HFFc6 (cell line): ENCODE measurements around the gene TBX15. TPM values are rescaled to one million over a fixed set of nuclear protein-coding genes. Genes with fewer than 3 reads are reported as not detected.

Source experiments
- DNase-seq: peaks from one replicate; pipeline ENCODE4 v3.0.0-alpha.2; 2018
- H3K27ac Mint-ChIP-seq: 2 replicates; pipeline ENCODE4 v1.8.0; 2020; ENCODE audit warnings: mild to moderate bottlenecking, mixed read lengths
- H3K27me3 Mint-ChIP-seq: 2 replicates; pipeline ENCODE4 v1.8.0; 2021; ENCODE audit warnings: mild to moderate bottlenecking, moderate library complexity, mixed read lengths; ENCODE audit not compliant: insufficient read depth
- H3K36me3 Mint-ChIP-seq: 2 replicates; pipeline ENCODE4 v1.8.0; 2021; ENCODE audit warnings: low read depth, mixed read lengths
- H3K4me1 Mint-ChIP-seq: 2 replicates; pipeline ENCODE4 v1.8.0; 2020; ENCODE audit warnings: low read depth, mixed read lengths
- H3K4me3 Mint-ChIP-seq: 2 replicates; pipeline ENCODE4 v1.8.0; 2020; ENCODE audit warnings: mild to moderate bottlenecking, moderate library complexity, mixed read lengths
- H3K9me3 Mint-ChIP-seq: 2 replicates; pipeline ENCODE4 v1.8.0; 2020; ENCODE audit warnings: mild to moderate bottlenecking, mixed read lengths
- CTCF ChIP-seq: fragments of 200-600 bp; sonication (generic); IDR thresholded peaks from 2 replicates; pipeline ENCODE4 v1.5.0; 2021; ENCODE audit warnings: antibody characterized with exemption, mild to moderate bottlenecking
- total RNA-seq, 6 experiments: library from RNA; stranded (reverse); fragmentation: NEBNext Ultra II Directional; extraction: Animal tissue kit (Norgen Biotek cat#: 25700); gene quantifications; 2 replicates in 1 of 6; 3 replicates in 5 of 6; pipeline ENCODE4 v1.2.3, GENCODE V29; 2021

TBX15 gene
- total RNA-seq, 6 experiments from 2014 or later: 5.3 to 12.2 (median 10.0) TPM

GRCh38 chr1:118866330-118866729 is 121.8 kb downstream of the TBX15 start:
- no peaks in the 10 kb centered on the region for H3K36me3 Mint-ChIP-seq
- peaks cover 7% of the 10 kb centered on the region for H3K27me3 Mint-ChIP-seq
- no peak overlapping the region for H3K27ac Mint-ChIP-seq
- TF ChIP-seq CTCF: no peak
- H3K4me1 Mint-ChIP-seq: no peaks in the 10 kb centered on the region
- no peak for DNase-seq
- H3K4me3 Mint-ChIP-seq: no peak overlapping the region
- no peaks in the 10 kb centered on the region for H3K9me3 Mint-ChIP-seq

- DNase-seq: no peak
- H3K36me3 Mint-ChIP-seq: no peaks in the 10 kb centered on the region
- H3K4me1 Mint-ChIP-seq: no peaks in the 10 kb centered on the region
- H3K4me3 Mint-ChIP-seq: no peak overlapping the region
- no peak for TF ChIP-seq CTCF
- no peak overlapping the region for H3K27ac Mint-ChIP-seq
- H3K27me3 Mint-ChIP-seq: peaks cover 5% of the 10 kb centered on the region
- no peaks in the 10 kb centered on the region for H3K9me3 Mint-ChIP-seq
Observed at GRCh38 chr1:118863688-118864087, 124.5 kb downstream of the TBX15 start.

- TF ChIP-seq CTCF: no peak
- Mint-ChIP-seq H3K36me3 (no peaks in the 10 kb centered on the region), H3K9me3 (no peaks in the 10 kb centered on the region), H3K27me3 (peaks cover 5% of the 10 kb centered on the region), H3K4me3 (no peak overlapping the region), H3K27ac (no peak overlapping the region), H3K4me1 (no peaks in the 10 kb centered on the region)
- DNase-seq: no peak
Observed at GRCh38 chr1:118862755-118863154, 125.4 kb downstream of the TBX15 start.

GRCh38 chr1:118861216-118861615 is 126.9 kb downstream of the TBX15 start:
- TF ChIP-seq CTCF: no peak
- H3K4me1 Mint-ChIP-seq: no peaks in the 10 kb centered on the region
- H3K27ac Mint-ChIP-seq: no peak overlapping the region
- H3K9me3 Mint-ChIP-seq: no peaks in the 10 kb centered on the region
- DNase-seq: no peak
- H3K27me3 Mint-ChIP-seq: peaks cover 2% of the 10 kb centered on the region
- H3K4me3 Mint-ChIP-seq: no peak overlapping the region
- H3K36me3 Mint-ChIP-seq: no peaks in the 10 kb centered on the region

GRCh38 chr1:118859999-118860398 is 128.1 kb downstream of the TBX15 start:
- H3K27me3 Mint-ChIP-seq: peaks cover 2% of the 10 kb centered on the region; the same call in 1 of the 2 replicates
- no peaks in the 10 kb centered on the region for H3K9me3 Mint-ChIP-seq
- H3K27ac Mint-ChIP-seq: no peak overlapping the region
- no peak for DNase-seq
- TF ChIP-seq CTCF: no peak
- H3K36me3 Mint-ChIP-seq: no peaks in the 10 kb centered on the region
- H3K4me3 Mint-ChIP-seq: no peak overlapping the region
- H3K4me1 Mint-ChIP-seq: no peaks in the 10 kb centered on the region

GRCh38 chr1:118846443-118846842 is 141.7 kb downstream of the TBX15 start:
- Mint-ChIP-seq H3K4me3 (no peak overlapping the region), H3K27me3 (peaks cover 16% of the 10 kb centered on the region), H3K4me1 (no peaks in the 10 kb centered on the region), H3K27ac (no peak overlapping the region), H3K9me3 (peaks cover 3% of the 10 kb centered on the region; the same call in 1 of the 2 replicates), H3K36me3 (no peaks in the 10 kb centered on the region)
- DNase-seq: no peak
- no peak for TF ChIP-seq CTCF
